T-helper 2 cell (primary cell): Measurements from ENCODE around the gene TMEM26.

Experiments
- DNase-seq, 5 experiments: peaks; one replicate each; pipeline versions ENCODE4 v3.0.0 to v3.0.0-alpha.2; 2012 to 2022
- total RNA-seq, 2 donors: gene quantifications; one replicate each; lab custom pipeline; 2026; lab: John Stamatoyannopoulos, UW

Gene TMEM26
- 0 reads per million in 2 donors for total RNA-seq

DNA sequence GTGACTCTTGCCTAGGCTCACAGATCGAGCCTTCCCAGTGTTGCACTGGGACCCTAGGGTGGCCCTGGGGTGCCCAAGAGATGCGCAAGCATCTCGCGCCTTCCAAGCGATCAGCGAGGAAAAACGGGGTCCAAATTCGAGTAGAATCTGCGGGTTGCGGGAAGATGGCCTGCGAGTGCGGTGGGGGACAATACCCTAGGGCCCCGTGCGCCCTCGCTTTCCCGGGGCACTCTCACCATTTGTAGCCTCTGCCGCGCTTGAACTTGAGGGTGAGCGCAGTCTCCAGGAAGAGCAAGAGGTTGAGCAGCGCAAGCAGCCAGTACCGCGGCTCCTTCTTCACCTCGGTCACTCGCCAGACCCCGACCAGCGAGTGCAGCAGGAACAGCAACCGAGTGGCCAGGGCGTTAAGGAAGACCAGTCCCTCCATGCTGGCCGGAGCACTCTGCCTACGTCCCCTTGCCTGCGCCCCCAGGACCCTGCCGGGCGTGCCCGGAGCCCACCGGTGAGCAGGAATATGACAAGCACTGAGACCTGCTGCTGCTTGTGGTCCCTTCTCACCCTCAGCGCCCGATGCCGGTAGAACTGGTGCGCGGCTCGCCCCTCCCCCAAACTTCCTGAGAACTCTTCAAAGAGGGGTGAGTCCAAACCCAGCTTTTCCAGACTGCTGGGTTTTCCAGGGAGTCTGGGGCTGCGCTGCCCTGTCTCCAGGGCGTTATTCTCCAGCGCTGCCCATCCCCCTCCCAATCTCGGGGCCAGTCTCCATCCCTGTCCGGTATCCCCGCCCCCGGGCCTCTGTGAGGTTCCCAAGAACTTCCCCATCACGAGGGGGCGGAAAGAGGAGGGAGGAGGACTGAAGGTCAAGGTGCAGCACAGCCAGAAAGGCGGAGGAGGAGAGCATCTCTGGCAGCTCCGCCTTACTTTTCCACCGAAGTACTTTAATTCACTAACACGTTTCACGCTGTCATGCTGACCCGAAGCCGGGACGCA is at the start of gene TMEM26:
Gene TMEM26 (minus strand): TSS at position 727 of the 987 bp plus-strand sequence. CDS start 300 bp downstream, at position 427.
- no peak for DNase-seq

DNA sequence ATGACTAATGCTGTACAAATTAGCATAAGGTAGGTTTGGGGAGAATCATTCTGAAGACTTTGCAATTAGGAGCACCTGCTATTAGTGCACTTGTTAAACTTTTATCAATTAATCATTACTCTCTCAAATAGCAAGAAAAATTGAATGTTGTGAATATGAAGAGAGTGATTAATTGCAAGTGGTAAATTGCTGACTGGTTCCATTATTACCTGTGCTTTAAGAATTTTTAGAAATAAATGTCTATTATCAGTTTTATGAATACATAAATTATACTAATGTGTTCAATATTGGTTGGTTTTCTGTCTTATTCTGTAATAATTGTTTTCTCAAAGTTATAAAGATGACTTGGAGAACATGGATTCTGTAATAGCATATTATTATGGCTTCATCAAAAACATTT is 47.3 kb upstream of the TMEM26 start:
- DNase-seq: no peak

DNA sequence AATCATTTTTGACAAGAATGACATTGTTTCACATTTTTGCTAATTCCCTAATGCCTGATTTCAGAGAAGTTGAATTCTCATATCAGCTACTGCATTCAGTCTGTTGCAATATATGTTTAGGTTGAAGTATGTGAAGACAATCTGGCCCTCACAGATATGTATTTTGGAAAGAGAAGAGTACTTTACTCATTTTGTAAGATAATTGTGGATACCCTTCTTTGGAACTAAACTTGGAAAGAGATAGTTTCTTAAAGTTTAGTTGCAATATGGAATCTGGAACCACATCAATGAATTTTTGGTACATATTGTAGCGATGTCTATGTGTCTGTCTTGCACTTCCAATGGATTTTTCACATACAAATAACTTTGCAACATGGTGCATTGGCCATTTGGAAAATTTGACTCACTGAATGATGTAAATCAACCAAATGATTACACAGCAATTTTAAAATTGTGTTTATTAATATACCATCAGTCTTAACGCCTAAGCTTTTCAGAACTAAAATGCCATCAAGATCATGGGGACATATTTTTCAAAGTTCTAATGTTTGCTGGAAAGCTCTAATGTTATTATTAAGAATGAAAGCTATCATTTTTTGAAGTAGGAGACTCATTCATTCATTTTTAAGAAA is 39.3 kb upstream of the TMEM26 start:
- no peak for DNase-seq

- DNase-seq: no peak
Observed at GRCh38 chr10:61487506-61487905, 34.3 kb upstream of the TMEM26 start.

- DNase-seq: no peak
Observed at GRCh38 chr10:61486738-61487396, 33.7 kb upstream of the TMEM26 start.

DNA sequence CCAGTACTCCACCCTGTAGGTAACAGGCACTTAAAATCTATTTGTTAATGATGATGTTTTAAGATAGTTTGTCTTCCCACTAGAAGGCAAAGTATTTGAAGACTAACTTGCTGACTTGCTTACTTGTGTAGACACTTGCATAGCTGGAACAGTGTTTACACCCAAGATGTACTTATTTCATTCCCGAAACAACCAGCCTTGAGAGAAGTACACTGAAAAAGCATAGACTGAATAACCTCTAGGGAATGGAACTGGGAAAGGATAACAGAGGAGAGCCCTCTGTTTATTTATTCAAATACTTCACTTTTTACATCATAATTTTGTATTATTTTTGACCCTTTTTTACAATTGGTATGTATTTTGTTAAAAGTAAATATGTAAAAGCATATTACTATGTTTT is 33.1 kb upstream of the TMEM26 start:
- DNase-seq: no peak

GRCh38 chr10:61481597-61481996 is 28.4 kb upstream of the TMEM26 start:
- no peak for DNase-seq

DNA sequence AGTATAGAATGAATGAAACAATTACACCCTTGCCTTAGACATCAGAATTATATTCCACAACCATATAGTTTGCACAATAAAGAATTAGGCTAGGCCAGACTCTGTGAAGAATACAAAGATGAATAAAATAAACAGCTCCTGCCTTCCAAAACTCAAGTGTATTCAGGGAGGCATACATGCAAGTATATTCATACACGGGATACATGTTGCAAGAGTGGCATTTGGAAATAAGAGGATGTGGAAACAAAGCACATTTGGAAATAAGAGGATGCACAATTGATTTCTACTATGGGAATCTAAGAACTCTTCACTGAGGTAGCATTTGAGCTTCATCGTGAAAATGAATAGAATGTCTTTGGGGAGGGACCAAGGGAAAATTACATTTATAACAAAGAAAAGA is 27.0 kb upstream of the TMEM26 start:
- DNase-seq: no peak

DNA sequence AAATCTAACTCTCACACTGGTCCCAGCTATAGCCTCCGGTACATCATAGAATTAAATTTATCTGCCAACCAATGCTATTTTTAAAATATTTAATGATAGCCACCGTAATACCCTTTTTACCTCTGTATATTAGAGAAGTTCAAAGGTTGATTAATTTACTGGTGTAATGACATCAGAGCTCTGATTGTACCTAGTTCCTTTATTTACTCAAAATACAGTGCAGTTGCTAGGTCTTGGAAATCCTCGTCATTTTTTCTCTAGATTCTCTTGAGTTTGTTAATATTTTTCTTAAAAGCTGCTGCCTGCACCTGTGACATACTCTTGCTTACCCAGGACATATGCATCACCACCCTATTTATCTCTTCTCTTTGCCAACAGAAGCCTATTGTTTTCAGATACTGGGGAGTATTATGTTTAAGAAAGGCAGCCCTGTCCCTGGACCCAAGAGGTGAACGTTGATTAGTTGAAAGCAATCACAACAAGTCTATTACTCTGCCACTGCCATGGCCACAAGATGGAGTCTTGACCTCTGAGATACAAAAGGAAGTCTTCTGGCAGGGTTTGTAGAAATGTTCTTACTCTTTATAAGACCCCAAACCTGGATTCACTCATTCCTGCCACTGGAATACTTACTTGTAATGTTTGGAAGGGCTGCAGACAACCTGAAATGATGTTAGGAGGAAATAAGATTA is 25.6 kb upstream of the TMEM26 start:
- no peak for DNase-seq

DNA sequence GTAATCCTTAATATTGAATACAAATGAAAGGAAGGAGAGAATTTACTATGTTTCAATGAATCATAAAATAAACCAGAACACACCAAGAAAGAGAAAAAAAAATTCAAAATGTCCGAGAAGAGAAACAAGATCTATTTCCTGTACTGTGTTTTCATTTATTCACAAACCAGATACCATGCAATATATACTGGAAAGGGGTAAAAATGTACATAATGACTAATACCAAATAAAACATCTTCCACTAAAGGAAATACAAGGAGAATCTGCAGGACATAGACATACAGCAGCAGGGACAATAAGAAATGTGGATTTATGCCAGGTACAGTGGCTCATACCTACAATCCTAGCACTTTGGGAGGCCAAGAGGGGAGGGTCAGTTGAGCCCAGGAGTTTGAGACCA is 24.3 kb upstream of the TMEM26 start:
- no peak for DNase-seq

- no peak for DNase-seq
Observed at GRCh38 chr10:61476529-61476928, 23.3 kb upstream of the TMEM26 start.

- DNase-seq: no peak
Observed at GRCh38 chr10:61475449-61475873, 22.3 kb upstream of the TMEM26 start.

DNA sequence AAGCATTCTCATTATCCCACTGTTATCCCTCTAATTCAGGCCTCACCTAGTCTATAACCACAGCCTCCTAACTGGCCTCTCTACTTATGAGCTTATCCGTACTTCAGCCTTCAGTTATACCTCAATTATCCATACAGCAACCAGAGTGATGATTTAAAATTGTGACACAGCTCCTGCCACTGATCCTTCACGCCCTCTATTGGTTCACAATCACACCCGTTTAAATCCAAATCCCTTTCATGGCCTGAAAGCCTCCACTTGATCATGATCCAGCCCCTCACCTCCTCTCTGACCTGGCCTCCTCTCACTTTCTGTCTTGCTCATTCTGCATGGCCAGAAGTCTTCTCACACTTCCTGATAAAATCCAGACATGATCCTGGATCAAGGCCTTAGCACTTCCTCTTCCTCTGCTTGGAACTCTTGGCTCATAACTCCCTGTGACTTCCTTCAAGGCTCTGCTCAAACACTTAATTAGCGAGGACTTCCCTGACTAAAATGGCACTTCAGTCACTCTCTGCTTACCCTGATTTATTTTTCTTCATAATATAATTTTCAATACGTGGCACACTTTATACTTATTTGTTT is 19.0 kb upstream of the TMEM26 start:
- DNase-seq: no peak

GRCh38 chr10:61471491-61471890 is 18.3 kb upstream of the TMEM26 start:
- DNase-seq: no peak

DNA sequence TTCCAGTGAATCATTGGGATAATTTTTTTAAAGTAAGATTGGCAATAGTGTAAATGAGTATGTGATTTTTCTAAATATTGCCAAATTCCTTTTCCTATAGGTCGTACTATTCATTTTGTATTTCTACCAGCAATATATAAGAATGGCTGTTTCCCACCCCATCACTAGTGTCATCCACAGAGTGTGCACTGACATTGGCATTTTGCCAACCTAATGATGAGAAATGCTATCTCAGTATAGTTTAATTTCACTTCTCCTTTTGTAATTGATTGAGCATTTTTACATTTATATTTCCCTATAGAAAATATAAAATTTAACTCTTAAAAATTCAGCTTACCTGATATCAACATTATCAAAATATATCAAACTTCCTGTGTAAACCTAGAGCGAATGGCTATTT is 17.6 kb upstream of the TMEM26 start:
- DNase-seq: no peak

DNA sequence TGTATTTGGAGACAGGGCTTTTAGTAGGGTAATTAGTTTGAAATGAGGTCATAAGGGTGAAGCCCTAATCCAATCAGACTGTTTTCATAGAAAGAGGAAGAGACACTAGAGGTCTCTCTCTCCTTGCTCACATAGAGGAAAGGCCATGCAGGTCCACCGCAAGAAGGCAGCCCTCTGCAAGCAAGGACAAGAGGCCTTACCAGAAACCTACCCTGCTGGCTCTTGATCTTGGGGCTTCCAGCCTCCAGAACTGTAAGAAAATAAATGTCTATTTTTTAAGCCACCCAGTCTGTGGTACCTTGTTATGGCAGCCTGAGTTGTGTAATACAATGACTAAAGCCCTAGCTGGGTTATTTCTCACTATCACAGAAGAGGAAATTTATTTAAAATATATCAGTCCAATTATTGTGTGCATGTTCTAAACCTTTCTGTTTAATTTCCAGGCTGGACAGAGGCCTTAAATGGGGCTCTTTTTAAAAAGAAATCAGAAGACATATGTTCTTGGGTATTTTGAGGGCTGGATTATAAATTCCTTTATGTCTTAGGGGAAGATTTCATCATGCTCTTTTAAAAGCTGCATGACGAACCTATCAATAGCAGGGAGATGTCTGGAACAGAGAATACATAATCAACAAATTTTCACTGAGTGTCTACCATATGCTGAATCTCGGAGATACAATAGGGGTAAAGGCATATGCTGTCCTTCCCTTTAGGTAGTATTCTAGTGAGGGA is 12.9 kb upstream of the TMEM26 start:
- DNase-seq: no peak

- no peak for DNase-seq
Observed at GRCh38 chr10:61465171-61465496, 12.0 kb upstream of the TMEM26 start.

DNA sequence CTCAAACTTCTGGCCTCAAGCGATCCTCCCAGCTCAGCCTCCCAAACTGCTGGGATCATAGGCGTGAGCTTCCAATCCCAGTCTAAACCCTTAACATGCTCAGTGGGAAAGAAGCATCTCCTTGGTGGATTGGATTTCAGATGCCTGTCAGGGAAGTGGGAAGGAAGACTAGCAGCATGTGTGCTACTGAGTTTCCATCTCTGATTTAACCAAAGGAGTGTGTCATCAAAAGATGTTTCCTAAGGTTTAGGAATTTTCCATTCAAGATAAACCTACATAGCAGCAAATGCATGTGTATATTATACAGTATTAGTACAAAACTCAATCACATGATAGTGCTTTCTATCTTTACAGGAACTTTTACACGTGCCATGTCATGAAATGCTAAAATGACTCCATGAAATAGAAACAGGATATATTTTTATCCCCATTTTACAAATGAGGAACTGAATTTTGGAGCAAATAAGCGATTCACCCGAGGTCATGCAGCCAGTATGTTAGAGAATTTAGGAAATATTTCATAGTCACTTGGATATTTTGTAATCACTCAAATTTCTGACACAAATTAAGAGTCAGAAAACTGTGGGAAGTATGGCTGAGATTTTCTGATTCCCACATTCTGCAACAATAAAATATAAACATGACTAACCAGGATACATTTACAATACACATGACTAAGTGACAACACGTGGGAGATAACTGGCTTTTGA is 11.4 kb upstream of the TMEM26 start:
- no peak for DNase-seq

- DNase-seq: no peak
Observed at GRCh38 chr10:61463035-61463909, 10.1 kb upstream of the TMEM26 start.

DNA sequence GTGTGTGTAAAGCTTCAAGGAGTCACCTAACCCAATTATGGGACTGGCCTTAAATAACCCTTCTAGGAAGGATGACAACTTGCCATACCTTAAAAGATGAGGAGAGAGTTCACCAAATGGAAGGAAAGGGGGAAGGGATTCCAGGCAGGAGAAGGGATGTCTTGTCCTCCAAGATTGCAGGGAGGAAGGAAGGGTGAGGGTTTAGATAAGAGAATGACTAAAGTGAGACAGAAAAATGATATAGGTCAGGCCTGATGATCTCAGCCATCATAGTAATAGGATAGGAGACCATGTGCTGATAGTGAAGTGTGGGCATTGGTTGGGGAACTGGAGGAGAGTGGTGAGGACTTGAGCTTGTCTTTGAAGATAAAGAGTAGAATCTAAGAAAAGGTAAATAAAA is 7.7 kb upstream of the TMEM26 start:
- DNase-seq: no peak
